Stimulated activated naive CD8-positive, alpha-beta T cell treated with anti-CD3 and anti-CD28 coated beads, Interleukin-15, amount 100 ng/mL, for 72 hours (primary cell): ENCODE results near the gene RPS27A.
"Not testable (repeated sequence)": the region's sequence is repeated elsewhere in the genome, so short reads cannot be mapped to it uniquely, and the experiment has no call there.

Experiments
- ATAC-seq: fragments of 150-1000 bp; cut with Tn5 transposase; 2 replicates; pipeline ENCODE4 v1.10.0; 2021; ENCODE audit warnings: mild to moderate bottlenecking, moderate library complexity
- DNase-seq, 2 donors: peaks; one replicate each; pipeline ENCODE4 v3.0.0; 2021 to 2022
- H3K27ac Mint-ChIP-seq, 2 donors: one replicate each; pipeline ENCODE4 v1.8.0; 2022; ENCODE audit warnings: mild to moderate bottlenecking in 2 of 2, mixed read lengths in 2 of 2, moderate library complexity in 2 of 2
- H3K27me3 Mint-ChIP-seq: one replicate; pipeline ENCODE4 v1.8.0; 2022; ENCODE audit warnings: mixed read lengths
- H3K4me1 Mint-ChIP-seq: one replicate; pipeline ENCODE4 v1.8.0; 2022; ENCODE audit warnings: mild to moderate bottlenecking, mixed read lengths
- H3K4me3 Mint-ChIP-seq, 2 donors: one replicate each; pipeline ENCODE4 v1.8.0; 2022; ENCODE audit warnings: mild to moderate bottlenecking in 2 of 2, mixed read lengths in 2 of 2, moderate library complexity in 1 of 2
- H3K9me3 Mint-ChIP-seq, 2 donors: one replicate each; pipeline ENCODE4 v1.8.0; 2022; ENCODE audit warnings: mixed read lengths in 2 of 2

Gene RPS27A

GRCh38 chr2:55231546-55232083, 873 bp upstream of the RPS27A start:
- H3K4me1 Mint-ChIP-seq = peaks cover 64% of the 10 kb centered on the region

DNA sequence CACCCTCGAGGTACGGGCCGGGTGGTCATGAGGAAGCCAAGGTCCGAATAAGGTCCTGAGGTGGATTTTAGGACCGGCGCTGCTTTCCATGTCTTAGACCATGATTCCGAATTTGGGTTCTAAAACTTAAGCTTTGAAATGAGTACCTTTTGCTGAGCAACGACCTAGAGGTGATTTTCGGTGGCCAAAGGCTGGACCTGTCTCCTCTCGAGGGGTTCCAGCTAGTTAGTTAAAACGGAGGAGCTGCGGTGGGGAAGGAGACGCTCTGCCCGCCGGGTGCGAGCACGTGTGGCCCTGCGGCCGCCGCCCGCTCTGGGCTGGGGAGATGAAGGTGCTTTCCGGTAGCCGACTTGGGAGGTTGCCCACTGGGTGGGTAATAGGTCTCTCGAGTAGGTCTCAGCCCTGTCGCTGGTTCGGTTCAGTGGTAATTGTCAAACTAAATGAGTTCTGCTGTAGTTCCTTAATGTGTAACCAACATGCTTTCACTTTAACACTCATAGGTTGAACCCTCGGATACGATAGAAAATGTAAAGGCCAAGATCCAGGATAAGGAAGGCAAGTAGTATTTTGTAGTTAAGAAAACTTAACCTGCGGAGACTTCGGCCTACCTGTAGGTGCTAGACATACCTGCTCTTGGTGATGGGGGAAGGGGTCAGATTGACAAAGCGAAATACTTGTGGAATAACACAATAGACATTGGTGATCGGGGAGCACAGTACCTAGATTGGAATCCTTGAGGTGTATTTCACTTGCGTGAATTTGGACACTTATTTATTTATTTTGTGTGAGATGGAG, 572 bp downstream of the RPS27A start:
- Mint-ChIP-seq H3K27me3 (no peaks in the 10 kb centered on the region), H3K27ac (peak overlapping the region; percentile 99)

More at GRCh38 chr2:55231546-55232083, 873 bp upstream of the RPS27A start:
- peaks cover 0 to 8% of the 10 kb centered on the region in 2 donors for H3K9me3 Mint-ChIP-seq
- H3K27ac Mint-ChIP-seq = peak overlapping the region; percentile 99
- H3K4me3 Mint-ChIP-seq = peak overlapping the region; percentile 96 to 98
- ATAC-seq (no peak), DNase-seq (no peak)
- no peaks in the 10 kb centered on the region for H3K27me3 Mint-ChIP-seq

GRCh38 chr2:55233658-55233940, 1.1 kb downstream of the RPS27A start:
- ATAC-seq (no peak), DNase-seq (no peak)
- Mint-ChIP-seq H3K4me3 (peak overlapping the region; percentile 96 to 98), H3K27ac (peak overlapping the region; percentile 99), H3K9me3 (peaks cover 0 to 8% of the 10 kb centered on the region in 2 donors), H3K27me3 (no peaks in the 10 kb centered on the region), H3K4me1 (peaks cover 51% of the 10 kb centered on the region)

More for the DNA sequence above, 572 bp downstream of the RPS27A start:
- H3K4me3 Mint-ChIP-seq = peak overlapping the region; percentile 96 to 98
- H3K9me3 Mint-ChIP-seq = peaks cover 0 to 8% of the 10 kb centered on the region in 2 donors
- DNase-seq (peak; percentile 45 to 68), ATAC-seq (peak; percentile 73)
- H3K4me1 Mint-ChIP-seq = peaks cover 57% of the 10 kb centered on the region

GRCh38 chr2:55235724-55236538, 3.4 kb downstream of the RPS27A start:
- ATAC-seq = no peak
- no peak for DNase-seq
- peak overlapping the region in 1 of 2 donors; percentile 27 for H3K27ac Mint-ChIP-seq
- no peaks in the 10 kb centered on the region for H3K9me3 Mint-ChIP-seq
- peaks cover 31% of the 10 kb centered on the region for H3K4me1 Mint-ChIP-seq
- H3K27me3 Mint-ChIP-seq = no peaks in the 10 kb centered on the region
- peak overlapping the region in 1 of 2 donors; percentile 35 for H3K4me3 Mint-ChIP-seq

DNA sequence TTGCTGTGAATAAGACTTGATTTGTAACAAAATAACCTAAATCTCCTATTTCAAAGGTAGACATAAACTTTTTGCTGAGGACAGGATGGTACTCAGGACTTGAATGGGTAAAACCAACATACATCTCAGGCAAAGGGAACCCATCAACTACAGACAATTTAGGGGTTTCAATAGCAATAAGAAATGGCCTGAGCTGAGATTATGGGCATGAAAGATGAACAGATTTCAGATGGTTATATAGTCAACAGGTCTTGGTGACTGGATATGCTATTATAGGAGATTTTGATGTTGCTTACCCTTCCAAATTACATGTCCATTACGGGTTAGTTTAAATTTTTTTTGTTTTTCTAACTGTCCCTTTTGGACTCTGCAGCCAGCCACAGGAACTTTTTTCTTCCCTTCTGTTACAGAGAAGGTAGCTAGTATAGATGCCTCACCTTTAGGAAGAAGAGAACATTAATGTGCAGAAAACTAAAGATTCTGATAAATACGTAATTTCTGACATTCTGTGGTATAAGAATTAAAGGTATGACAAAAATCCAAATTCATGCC, 4.6 kb downstream of the RPS27A start:
- DNase-seq = no peak
- Mint-ChIP-seq H3K9me3 (no peaks in the 10 kb centered on the region), H3K27ac (no peak overlapping the region), H3K27me3 (no peaks in the 10 kb centered on the region), H3K4me1 (peaks cover 25% of the 10 kb centered on the region), H3K4me3 (no peak overlapping the region)
- no peak for ATAC-seq

DNA sequence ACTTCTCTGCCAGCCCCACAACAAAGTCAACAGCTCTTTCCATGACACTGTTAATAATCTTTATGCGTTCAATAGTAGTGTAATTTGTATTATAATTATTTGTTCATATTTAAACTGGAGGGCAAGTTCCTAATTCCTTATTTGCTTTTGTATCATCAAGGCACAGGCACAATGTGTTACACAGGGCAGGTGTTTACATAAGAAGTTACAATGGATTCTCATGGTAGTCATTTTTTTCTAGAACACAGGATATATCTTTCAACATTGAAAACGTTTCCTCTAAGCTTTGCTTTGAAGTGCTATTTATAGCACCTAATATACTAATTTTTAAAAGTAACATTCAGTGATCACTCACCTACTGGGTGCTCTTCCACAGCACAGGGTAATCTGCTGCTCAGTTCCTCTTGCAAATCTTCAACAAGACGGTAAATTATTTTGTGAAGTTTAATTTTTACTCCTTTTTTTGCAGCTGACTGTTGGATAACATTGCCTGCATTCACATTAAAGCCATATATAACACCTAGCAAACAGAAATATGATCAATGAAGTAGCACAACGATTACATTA, 7.3 kb downstream of the RPS27A start:
- no peak overlapping the region for H3K4me3 Mint-ChIP-seq
- no peak overlapping the region for H3K27ac Mint-ChIP-seq
- H3K4me1 Mint-ChIP-seq = peaks cover 8% of the 10 kb centered on the region
- H3K9me3 Mint-ChIP-seq = no peaks in the 10 kb centered on the region
- no peaks in the 10 kb centered on the region for H3K27me3 Mint-ChIP-seq
- no peak for ATAC-seq
- no peak for DNase-seq

GRCh38 chr2:55241582-55241981, 9.1 kb downstream of the RPS27A start:
- not testable (repeated sequence) for H3K27me3 Mint-ChIP-seq, H3K4me3 Mint-ChIP-seq, ATAC-seq, H3K9me3 Mint-ChIP-seq, DNase-seq, H3K4me1 Mint-ChIP-seq
- peak overlapping the region in 1 of 2 donors; percentile 34 for H3K27ac Mint-ChIP-seq

GRCh38 chr2:55242617-55243016, 10.1 kb downstream of the RPS27A start:
- no peak overlapping the region for H3K27ac Mint-ChIP-seq
- no peak for DNase-seq
- H3K4me3 Mint-ChIP-seq = no peak overlapping the region
- no peaks in the 10 kb centered on the region for H3K27me3 Mint-ChIP-seq
- no peaks in the 10 kb centered on the region for H3K4me1 Mint-ChIP-seq
- no peaks in the 10 kb centered on the region for H3K9me3 Mint-ChIP-seq
- no peak for ATAC-seq

DNA sequence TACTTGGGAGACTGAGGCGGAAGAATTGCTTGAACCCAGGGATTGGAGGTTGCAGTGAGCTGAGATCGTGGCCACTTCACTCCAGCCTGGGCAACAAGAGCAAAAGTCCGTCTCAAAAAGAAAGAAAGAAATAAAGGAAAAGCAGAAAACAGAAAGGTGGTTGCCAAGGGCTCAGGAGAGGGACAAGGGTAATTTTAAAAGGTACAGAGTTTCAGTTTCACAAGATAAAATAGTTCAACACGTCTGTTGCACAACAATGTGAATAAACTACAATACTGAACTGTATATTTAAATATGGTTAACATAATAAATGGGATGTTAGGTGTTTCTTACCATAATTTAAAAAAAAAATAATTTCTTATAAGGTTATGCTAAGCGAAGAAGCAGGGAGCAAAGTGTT, 12.9 kb downstream of the RPS27A start:
- no peaks in the 10 kb centered on the region for H3K9me3 Mint-ChIP-seq
- no peak for DNase-seq
- no peaks in the 10 kb centered on the region for H3K27me3 Mint-ChIP-seq
- no peak for ATAC-seq
- peak overlapping the region in 1 of 2 donors; percentile 94 for H3K27ac Mint-ChIP-seq
- H3K4me3 Mint-ChIP-seq = no peak overlapping the region
- no peaks in the 10 kb centered on the region for H3K4me1 Mint-ChIP-seq

DNA sequence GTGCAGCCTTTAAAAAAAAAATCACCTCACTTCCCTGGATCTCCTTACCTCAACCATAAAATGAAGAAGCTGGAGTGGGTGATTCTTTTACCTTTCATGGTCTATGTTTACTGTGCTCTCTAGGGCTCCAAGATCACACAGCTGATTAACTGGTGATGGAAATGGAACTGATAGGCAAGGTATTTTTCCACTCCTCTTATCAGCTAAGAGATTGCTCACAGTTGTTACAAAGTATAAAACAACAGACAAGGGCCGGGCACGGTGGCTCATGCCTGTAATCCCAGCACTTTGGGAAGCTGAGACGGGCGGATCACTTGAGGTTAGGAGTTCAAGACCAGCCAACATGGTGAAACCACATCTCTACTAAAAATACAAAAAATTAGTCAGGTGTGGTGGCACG, 14.5 kb downstream of the RPS27A start:
- no peak for ATAC-seq
- H3K9me3 Mint-ChIP-seq = no peaks in the 10 kb centered on the region
- H3K27ac Mint-ChIP-seq = no peak overlapping the region
- no peaks in the 10 kb centered on the region for H3K4me1 Mint-ChIP-seq
- no peaks in the 10 kb centered on the region for H3K27me3 Mint-ChIP-seq
- DNase-seq = no peak
- no peak overlapping the region for H3K4me3 Mint-ChIP-seq

GRCh38 chr2:55252832-55253231, 20.3 kb downstream of the RPS27A start:
- H3K27me3 Mint-ChIP-seq = no peaks in the 10 kb centered on the region
- no peak for DNase-seq

GRCh38 chr2:55259586-55259985, 27.1 kb downstream of the RPS27A start:
- H3K9me3 Mint-ChIP-seq, DNase-seq, H3K4me3 Mint-ChIP-seq, H3K27me3 Mint-ChIP-seq, ATAC-seq, H3K4me1 Mint-ChIP-seq, H3K27ac Mint-ChIP-seq: not testable (repeated sequence)

More at GRCh38 chr2:55252832-55253231, 20.3 kb downstream of the RPS27A start:
- Mint-ChIP-seq H3K4me1 (no peaks in the 10 kb centered on the region), H3K4me3 (no peak overlapping the region), H3K9me3 (no peaks in the 10 kb centered on the region), H3K27ac (no peak overlapping the region)
- ATAC-seq = no peak

GRCh38 chr2:55268288-55268906, 35.9 kb downstream of the RPS27A start:
- ATAC-seq (no peak), DNase-seq (peak in 1 of 2 donors; percentile 8)
- peak overlapping the region; percentile 97 to 99 for H3K27ac Mint-ChIP-seq
- H3K27me3 Mint-ChIP-seq = no peaks in the 10 kb centered on the region
- H3K9me3 Mint-ChIP-seq = no peaks in the 10 kb centered on the region
- H3K4me3 Mint-ChIP-seq = peak overlapping the region; percentile 96 to 99
- H3K4me1 Mint-ChIP-seq = peaks cover 19% of the 10 kb centered on the region

DNA sequence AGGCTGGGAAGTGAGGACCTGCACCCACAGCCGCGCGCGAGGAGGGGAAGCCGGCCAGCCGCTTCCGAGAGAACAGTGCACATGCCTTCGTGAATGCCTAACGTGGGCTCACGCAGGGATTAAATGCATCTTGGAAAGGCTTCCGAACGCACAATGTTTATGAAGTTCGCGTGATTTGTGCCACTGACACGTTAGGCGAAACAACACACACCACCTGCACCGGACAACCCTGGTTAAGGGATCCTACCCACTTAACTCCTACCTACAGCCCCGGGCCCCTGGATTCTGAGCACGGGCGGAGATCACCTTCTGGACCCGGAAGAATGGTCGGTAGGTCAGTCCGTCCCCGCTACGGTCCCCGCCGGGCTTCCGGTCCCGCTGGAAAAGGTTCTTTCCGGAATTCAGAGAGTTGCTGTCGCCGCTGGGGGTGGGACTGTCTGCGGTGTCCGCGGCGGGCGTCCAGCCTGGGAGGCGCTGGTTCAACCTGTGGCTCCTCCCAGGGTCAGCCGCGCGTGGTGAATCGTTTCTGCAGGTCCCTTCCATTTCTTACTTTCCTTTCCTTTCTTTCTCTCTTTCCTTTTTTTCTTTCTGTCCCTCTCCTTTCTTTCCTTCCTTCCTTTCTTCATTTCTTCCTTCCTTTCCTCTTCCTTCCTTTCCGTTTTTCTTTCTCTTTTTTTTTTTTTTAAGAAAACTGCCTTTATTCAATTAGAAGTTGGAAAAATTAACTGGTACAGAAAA, 36.6 kb downstream of the RPS27A start, which contains the start of gene MTIF2:
TSS of gene MTIF2 (minus strand) at position 325 of the 738 bp plus-strand sequence. CDS start 5,373 bp downstream, outside the sequence.
- Mint-ChIP-seq H3K4me3 (peak within 1 kb of the TSS; percentile 96 to 99), H3K27ac (peak within 1 kb of the TSS; percentile 97 to 99), H3K4me1 (peaks cover 19% of the 10 kb centered on the region), H3K27me3 (no peaks in the 10 kb centered on the region), H3K9me3 (no peaks in the 10 kb centered on the region)
- DNase-seq = peak; percentile 87 to 94
- peak; percentile 99 for ATAC-seq
